ENCODE data around the gene SERPINI1.

SERPINI1 gene

DNA sequence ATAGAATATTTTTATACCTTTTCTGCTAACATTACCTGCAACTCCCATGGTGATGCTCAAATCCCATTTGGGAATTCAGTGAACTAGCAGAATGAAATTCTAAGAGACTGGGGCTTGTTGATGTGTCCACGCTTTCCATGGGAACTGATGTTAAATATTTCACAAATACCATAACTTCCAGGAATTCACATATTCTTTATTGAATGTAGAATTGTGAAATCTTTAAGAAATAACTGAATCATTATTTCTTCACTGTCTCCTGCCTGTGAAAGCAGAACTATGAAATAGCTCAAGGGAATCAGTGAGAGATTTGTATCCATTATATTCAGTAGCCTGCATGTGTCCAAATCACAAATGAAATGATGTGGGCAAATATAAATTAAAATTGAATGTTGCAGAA, 130.8 kb downstream of the SERPINI1 start:
- Mint-ChIP-seq H3K4me1 (no peaks in the 10 kb centered on the region), H3K36me3 (no peaks in the 10 kb centered on the region), H3K9me3 (no peaks in the 10 kb centered on the region), H3K4me3 (no peak overlapping the region), H3K27ac (no peak overlapping the region)
- ATAC-seq = no peak
- DNase-seq (ENCODE audit: low spot score in 2 of 2) = no peak

DNA sequence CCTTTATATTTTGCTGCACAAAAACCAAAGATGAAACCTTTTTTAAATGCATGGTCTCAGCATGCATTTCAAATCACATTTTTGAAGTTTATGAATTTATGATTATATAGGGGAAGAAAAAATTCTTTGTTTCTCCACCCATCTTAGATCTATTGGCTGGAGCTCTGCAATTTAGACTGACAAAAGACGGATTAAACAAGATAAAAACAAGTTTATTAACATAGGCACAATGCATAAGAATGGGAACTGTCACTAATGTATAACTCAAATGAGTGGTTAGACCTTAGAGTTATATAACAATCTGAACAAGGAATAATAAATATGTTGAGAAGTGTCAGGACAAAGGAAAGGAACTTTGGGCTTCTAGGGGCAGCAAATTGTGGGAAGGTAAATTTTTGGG, 132.5 kb downstream of the SERPINI1 start:
- Mint-ChIP-seq H3K4me3 (no peak overlapping the region), H3K4me1 (no peaks in the 10 kb centered on the region), H3K27ac (no peak overlapping the region), H3K36me3 (no peaks in the 10 kb centered on the region), H3K9me3 (no peaks in the 10 kb centered on the region)
- DNase-seq (ENCODE audit: low spot score in 2 of 2) (no peak), ATAC-seq (no peak)

DNA sequence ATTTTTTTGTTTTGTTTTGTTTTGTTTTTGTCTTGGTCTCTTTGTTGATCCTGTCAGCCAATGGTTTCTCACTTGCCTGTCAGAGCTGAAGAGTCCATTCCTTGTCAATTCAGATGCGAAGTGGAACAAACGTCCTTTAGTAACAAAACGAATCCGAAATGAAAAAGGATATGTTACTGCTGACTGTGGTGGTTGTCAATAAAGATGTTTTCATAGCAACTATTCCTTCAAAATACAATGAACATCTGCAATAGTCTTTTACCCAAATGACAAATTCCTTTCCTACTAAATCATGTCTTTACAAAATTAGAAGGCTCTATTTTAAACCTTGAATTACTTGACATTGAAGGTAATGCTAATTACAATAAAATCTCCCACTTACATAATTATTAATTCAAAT, 134.7 kb downstream of the SERPINI1 start:
- H3K9me3 Mint-ChIP-seq = no peaks in the 10 kb centered on the region
- ATAC-seq (no peak), DNase-seq (ENCODE audit: low spot score in 2 of 2) (no peak)
- H3K36me3 Mint-ChIP-seq = no peaks in the 10 kb centered on the region
- H3K4me1 Mint-ChIP-seq = no peaks in the 10 kb centered on the region
- H3K4me3 Mint-ChIP-seq = no peak overlapping the region
- no peak overlapping the region for H3K27ac Mint-ChIP-seq

DNA sequence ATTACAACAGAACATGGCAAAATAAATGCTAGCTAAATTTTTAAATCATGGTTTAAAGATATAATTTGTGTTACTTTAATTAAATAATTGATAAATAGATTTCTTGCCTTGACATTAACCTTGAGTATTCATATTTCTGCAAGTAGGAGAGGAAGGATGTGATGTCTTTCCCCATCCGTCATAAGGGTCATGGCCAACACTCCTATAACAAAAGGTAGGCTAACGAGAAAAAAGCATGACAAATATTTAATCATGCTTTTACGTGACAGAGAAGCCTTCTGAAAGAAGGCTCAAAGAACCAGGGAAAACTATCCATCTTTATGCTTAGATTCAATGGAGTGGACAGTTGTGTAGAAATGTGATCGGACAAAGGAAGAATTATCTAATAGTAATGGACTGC, 135.2 kb downstream of the SERPINI1 start:
- Mint-ChIP-seq H3K4me3 (no peak overlapping the region), H3K4me1 (no peaks in the 10 kb centered on the region), H3K27ac (no peak overlapping the region), H3K36me3 (no peaks in the 10 kb centered on the region), H3K9me3 (no peaks in the 10 kb centered on the region)
- DNase-seq (ENCODE audit: low spot score in 2 of 2) (no peak), ATAC-seq (no peak)

DNA sequence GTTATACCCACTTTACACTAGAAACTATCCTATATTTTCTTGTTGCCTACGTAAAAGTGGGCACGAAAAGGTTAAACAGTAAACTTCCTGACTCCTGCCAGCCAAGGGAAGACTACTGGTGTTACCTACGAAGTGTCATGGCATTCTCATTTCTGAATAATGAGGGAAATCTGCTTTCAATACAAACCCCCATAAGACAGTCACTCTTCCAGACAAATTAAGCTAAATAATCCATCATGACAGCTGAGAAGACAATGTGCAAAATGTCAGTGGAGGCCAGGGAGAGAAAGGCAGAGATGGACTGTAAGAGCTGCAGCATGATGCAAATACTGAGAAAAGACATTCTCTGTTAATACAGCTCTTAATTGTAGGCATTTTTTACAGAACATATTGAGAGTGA, 136.5 kb downstream of the SERPINI1 start:
- no peaks in the 10 kb centered on the region for H3K4me1 Mint-ChIP-seq
- H3K9me3 Mint-ChIP-seq = no peaks in the 10 kb centered on the region
- no peaks in the 10 kb centered on the region for H3K36me3 Mint-ChIP-seq
- no peak overlapping the region for H3K27ac Mint-ChIP-seq
- ATAC-seq (no peak), DNase-seq (ENCODE audit: low spot score in 2 of 2) (no peak)
- H3K4me3 Mint-ChIP-seq = no peak overlapping the region

DNA sequence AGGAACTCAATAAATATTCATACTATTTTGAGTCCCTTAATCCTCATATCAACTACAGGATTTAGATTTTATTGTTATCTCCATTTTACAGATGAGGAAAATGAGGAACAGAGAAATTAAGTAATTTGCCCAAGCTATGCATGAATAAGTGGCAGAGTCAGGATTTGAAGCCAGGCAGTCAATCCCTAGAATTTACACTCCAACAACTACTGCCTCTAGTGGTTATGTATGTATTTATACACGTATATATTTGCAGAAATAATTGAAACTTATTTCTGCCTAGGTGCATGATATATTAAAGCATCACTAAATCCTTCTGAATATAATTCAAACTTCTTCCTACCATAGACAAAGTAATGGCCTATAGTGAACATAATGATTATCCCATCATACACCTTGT, 137.4 kb downstream of the SERPINI1 start:
- no peaks in the 10 kb centered on the region for H3K4me1 Mint-ChIP-seq
- H3K36me3 Mint-ChIP-seq = no peaks in the 10 kb centered on the region
- DNase-seq (ENCODE audit: low spot score in 2 of 2) (no peak), ATAC-seq (no peak)
- no peak overlapping the region for H3K4me3 Mint-ChIP-seq
- no peak overlapping the region for H3K27ac Mint-ChIP-seq
- no peaks in the 10 kb centered on the region for H3K9me3 Mint-ChIP-seq

DNA sequence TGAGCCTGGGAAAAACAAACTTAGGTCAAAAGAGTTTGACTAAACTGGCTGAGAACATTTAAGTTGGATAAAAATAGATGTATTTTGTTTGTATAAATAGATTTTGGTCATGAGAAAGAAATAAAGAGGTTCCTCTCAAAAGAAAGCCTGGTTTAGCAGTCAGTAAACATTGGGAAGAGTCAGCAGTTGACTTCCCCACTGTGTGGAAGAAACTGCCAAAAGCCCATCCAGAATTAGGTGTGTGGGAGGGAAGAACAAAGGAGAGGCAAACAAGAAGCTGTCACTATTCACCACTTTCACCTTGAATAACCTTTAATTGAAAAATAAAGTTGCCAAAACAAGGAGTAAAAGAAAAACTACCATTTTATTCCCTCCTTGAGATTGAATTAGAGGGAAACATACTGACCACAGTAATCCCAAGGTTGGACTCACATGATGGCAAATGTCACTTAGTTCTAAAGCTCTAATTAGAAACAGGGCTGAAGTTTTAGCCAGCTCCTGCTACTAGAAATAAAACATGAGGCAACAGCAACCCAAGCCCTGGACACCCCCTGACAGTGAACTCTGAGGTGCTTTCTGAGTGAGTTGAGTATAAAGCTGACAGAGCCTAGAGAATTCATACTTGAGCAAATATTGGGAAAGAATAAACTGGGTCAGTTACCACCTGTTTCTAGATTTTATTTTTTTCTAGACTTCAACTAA, 139.3 kb downstream of the SERPINI1 start:
- H3K36me3 Mint-ChIP-seq = no peaks in the 10 kb centered on the region
- no peak for ATAC-seq
- no peaks in the 10 kb centered on the region for H3K9me3 Mint-ChIP-seq
- H3K4me3 Mint-ChIP-seq = no peak overlapping the region
- no peaks in the 10 kb centered on the region for H3K4me1 Mint-ChIP-seq
- H3K27ac Mint-ChIP-seq = no peak overlapping the region
- DNase-seq (ENCODE audit: low spot score in 2 of 2) = no peak

Data from stimulated activated effector memory CD8-positive, alpha-beta T cell treated with anti-CD3 and anti-CD28 coated beads, Interleukin-12 subunit alpha, Interleukin-12 subunit beta, amount 100 ng/mL, for 72 hours (primary cell).